GM21447 (cell line): ENCODE results near the gene EYS.

ENCODE experiments used
- ATAC-seq: cut with Tn5 transposase; IDR thresholded peaks from one replicate; pipeline ENCODE4 v1.9.1; 2021; ENCODE audit not compliant: unreplicated experiment

The EYS gene

GRCh38 chr6:64186592-64186991, 1520.4 kb downstream of the EYS start:
- no peak for ATAC-seq

- ATAC-seq = no peak
Measured at GRCh38 chr6:64185621-64186020, 1521.4 kb downstream of the EYS start.

GRCh38 chr6:64175296-64175695, 1531.7 kb downstream of the EYS start:
- ATAC-seq = no peak

GRCh38 chr6:64170316-64170715, 1536.7 kb downstream of the EYS start:
- ATAC-seq = no peak

- no peak for ATAC-seq
Measured at GRCh38 chr6:64160486-64160885, 1546.5 kb downstream of the EYS start.

- ATAC-seq = no peak
Measured at GRCh38 chr6:64155063-64155462, 1552.0 kb downstream of the EYS start.

GRCh38 chr6:64146876-64147275, 1560.2 kb downstream of the EYS start:
- no peak for ATAC-seq

GRCh38 chr6:64146094-64146493, 1560.9 kb downstream of the EYS start:
- ATAC-seq = no peak

- no peak for ATAC-seq
Measured at GRCh38 chr6:64145658-64146057, 1561.4 kb downstream of the EYS start.

- ATAC-seq = no peak
Measured at GRCh38 chr6:64143101-64143500, 1563.9 kb downstream of the EYS start.

GRCh38 chr6:64141680-64142079, 1565.3 kb downstream of the EYS start:
- no peak for ATAC-seq

GRCh38 chr6:64128301-64129024, 1578.6 kb downstream of the EYS start:
- ATAC-seq = no peak

- ATAC-seq = no peak
Measured at GRCh38 chr6:64123761-64124633, 1583.0 kb downstream of the EYS start.

- no peak for ATAC-seq
Measured at GRCh38 chr6:64122712-64123375, 1584.2 kb downstream of the EYS start.

GRCh38 chr6:64121011-64121565, 1585.9 kb downstream of the EYS start:
- no peak for ATAC-seq

GRCh38 chr6:64113704-64114103, 1593.3 kb downstream of the EYS start:
- no peak for ATAC-seq

- no peak for ATAC-seq
Measured at GRCh38 chr6:64104051-64104450, 1603.0 kb downstream of the EYS start.

GRCh38 chr6:64103480-64103879, 1603.5 kb downstream of the EYS start:
- ATAC-seq = no peak

- no peak for ATAC-seq
Measured at GRCh38 chr6:64100702-64101303, 1606.2 kb downstream of the EYS start.

- no peak for ATAC-seq
Measured at GRCh38 chr6:64090352-64090751, 1616.7 kb downstream of the EYS start.

GRCh38 chr6:64085126-64085525, 1621.9 kb downstream of the EYS start:
- ATAC-seq = no peak
